ENCODE measurements around the gene TMEM17. TPM values are rescaled to one million over a fixed set of nuclear protein-coding genes. Genes with fewer than 3 reads are reported as not detected.
A peak's percentile ranks its signal among the peaks of the same experiment; 100 is the strongest.
"Not testable (repeated sequence)": the region's sequence is repeated elsewhere in the genome, so short reads cannot be mapped to it uniquely, and the experiment has no call there.

Gene TMEM17
- total RNA-seq, 2 donors from 2014 or later = 2.3 to 3.3 TPM

DNA sequence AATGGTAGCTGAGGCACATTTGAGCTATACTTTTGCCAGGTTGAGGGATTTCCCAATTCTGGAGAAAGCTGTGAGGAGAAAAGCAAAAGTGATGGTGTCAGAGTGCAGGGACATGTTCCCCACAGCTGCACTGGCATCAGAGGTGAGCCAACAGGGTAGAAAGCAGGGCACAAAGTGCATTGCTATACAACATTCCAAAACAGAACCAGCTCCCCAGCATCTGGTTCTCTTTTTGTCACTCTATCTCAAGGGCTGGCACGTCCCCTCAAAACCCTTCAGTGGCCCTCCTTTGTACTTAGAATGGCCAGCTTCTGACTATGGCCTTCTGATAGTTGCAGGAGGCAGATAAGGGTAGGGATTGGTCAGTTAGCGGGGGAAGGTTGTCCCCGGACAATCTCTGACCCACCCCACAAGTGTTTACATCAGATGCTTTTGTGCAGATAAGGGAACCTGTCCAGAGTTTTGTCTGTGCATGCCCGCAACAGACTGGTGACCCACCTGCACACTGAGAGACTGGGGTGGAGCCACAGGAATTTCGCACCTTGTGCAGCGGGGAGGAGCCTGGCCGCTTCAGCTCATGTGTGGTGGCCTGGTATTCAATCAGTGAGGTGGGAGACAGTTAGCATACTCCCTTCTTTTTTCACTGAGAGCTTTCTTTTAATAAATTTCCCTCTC, 31.0 kb upstream of the TMEM17 start:
- no peak for TF ChIP-seq POLR2A (IDR thresholded peaks at IDR 0.05)
- TF ChIP-seq, protein P1, sequence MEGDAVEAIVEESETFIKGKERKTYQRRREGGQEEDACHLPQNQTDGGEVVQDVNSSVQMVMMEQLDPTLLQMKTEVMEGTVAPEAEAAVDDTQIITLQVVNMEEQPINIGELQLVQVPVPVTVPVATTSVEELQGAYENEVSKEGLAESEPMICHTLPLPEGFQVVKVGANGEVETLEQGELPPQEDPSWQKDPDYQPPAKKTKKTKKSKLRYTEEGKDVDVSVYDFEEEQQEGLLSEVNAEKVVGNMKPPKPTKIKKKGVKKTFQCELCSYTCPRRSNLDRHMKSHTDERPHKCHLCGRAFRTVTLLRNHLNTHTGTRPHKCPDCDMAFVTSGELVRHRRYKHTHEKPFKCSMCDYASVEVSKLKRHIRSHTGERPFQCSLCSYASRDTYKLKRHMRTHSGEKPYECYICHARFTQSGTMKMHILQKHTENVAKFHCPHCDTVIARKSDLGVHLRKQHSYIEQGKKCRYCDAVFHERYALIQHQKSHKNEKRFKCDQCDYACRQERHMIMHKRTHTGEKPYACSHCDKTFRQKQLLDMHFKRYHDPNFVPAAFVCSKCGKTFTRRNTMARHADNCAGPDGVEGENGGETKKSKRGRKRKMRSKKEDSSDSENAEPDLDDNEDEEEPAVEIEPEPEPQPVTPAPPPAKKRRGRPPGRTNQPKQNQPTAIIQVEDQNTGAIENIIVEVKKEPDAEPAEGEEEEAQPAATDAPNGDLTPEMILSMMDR (IDR thresholded peaks at IDR 0.05) = no peak
- Histone ChIP-seq H3K4me3 (no peak overlapping the region), H3K4me1 (peaks cover 36% of the 10 kb centered on the region), H3K36me3 (replicated peaks in 1 of 2; ENCODE audit: insufficient read depth in 1 of 2, low read depth in 2 of 2) (no peaks in the 10 kb centered on the region), H3K27me3 (no peaks in the 10 kb centered on the region), H3K9me3 (no peaks in the 10 kb centered on the region), H3K27ac (no peak overlapping the region)
- 90 to 91% methylated on average over 7 of the region's 7 CpGs for WGBS, 2 donors
- intact Hi-C loops (cut with DNase I) = no loop called here
- DNase-seq (no peak), ATAC-seq (no peak)

DNA sequence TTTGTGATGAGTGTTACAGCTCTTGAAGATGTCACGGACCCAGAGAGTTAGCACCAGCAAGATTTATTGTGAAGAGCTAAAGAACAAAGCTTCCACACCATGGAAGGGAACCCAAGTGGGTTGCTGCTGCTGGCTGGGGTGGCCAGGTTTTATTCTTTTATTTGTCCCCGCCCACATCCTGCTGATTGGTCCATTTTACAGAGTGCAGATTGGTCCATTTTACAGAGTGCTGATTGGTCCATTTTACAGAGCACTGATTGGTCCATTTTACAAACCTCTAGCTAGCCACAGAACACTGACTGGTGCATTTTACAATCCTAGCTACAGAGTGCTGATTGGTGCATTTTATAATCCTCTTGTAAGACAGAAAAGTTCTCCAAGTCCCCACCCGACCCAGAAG, 29.5 kb upstream of the TMEM17 start:
- ATAC-seq; DNase-seq; H3K36me3 ChIP-seq (replicated peaks in 1 of 2; ENCODE audit: insufficient read depth in 1 of 2, low read depth in 2 of 2); H3K27ac ChIP-seq; intact Hi-C loops (cut with DNase I); H3K4me3 ChIP-seq; H3K27me3 ChIP-seq; H3K9me3 ChIP-seq: not testable (repeated sequence)
- peaks cover 23% of the 10 kb centered on the region for H3K4me1 ChIP-seq
- 79 to 88% methylated on average over 3 of the region's 3 CpGs for WGBS, 2 donors

DNA sequence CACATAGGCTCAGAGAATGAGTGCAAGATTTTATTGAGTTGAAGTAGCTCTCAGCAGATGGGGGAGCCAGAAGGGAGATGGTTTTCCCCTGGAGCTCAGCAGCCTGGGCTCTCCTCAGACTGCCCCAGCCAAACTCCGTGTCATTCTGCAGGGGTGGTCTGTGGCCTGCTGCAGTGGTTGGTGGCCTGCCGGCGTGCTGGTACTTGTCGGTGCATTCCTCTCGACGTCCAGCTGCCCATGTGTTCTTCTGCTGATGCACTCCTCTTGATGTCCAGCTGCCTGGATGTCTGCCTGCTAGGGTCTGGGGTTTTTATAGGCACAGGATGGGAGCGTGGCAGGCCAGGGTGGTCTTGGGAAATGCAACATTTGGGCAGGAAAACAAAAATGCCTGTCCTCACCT, 25.6 kb upstream of the TMEM17 start:
- Histone ChIP-seq H3K27me3 (no peaks in the 10 kb centered on the region), H3K27ac (no peak overlapping the region), H3K4me1 (peaks cover 14% of the 10 kb centered on the region), H3K9me3 (no peaks in the 10 kb centered on the region), H3K36me3 (replicated peaks in 1 of 2; ENCODE audit: insufficient read depth in 1 of 2, low read depth in 2 of 2) (no peaks in the 10 kb centered on the region), H3K4me3 (no peak overlapping the region)
- DNase-seq (no peak), ATAC-seq (no peak)
- no peak for TF ChIP-seq POLR2A (IDR thresholded peaks at IDR 0.05)
- TF ChIP-seq, protein P1 (IDR thresholded peaks at IDR 0.05) = no peak
- WGBS, 2 donors = 91 to 100% methylated on average over 1 to 7 of the region's 7 CpGs
- intact Hi-C loops (cut with DNase I) = no loop called here

DNA sequence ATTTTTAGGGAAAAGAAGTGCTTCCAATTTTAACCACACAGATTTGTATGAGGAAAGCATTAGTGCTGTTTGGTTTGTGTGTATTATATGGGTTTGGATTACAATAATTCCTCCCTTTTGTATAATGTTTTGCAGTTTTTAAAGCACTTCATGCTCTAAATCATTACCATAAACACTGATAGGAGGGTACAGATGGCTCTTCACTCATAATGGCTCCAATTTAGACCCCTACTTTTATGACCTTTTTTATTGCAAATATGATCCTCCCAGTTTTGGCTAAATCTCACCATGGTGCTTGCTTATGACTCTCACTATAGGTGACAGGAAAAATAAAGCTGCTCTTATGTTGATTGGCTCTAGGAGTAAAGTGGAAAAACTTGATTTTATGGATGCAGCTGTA, 23.8 kb upstream of the TMEM17 start:
- no peaks in the 10 kb centered on the region for H3K27me3 ChIP-seq
- intact Hi-C loops (cut with DNase I) = no loop called here
- no peak overlapping the region for H3K27ac ChIP-seq
- ATAC-seq (no peak), DNase-seq (no peak)
- TF ChIP-seq POLR2A (IDR thresholded peaks at IDR 0.05) = no peak
- TF ChIP-seq, protein P1 (IDR thresholded peaks at IDR 0.05) = no peak
- H3K4me3 ChIP-seq = no peak overlapping the region
- H3K4me1 ChIP-seq = peaks cover 29% of the 10 kb centered on the region
- no peaks in the 10 kb centered on the region for H3K9me3 ChIP-seq
- H3K36me3 ChIP-seq (replicated peaks in 1 of 2; ENCODE audit: insufficient read depth in 1 of 2, low read depth in 2 of 2) = no peaks in the 10 kb centered on the region

DNA sequence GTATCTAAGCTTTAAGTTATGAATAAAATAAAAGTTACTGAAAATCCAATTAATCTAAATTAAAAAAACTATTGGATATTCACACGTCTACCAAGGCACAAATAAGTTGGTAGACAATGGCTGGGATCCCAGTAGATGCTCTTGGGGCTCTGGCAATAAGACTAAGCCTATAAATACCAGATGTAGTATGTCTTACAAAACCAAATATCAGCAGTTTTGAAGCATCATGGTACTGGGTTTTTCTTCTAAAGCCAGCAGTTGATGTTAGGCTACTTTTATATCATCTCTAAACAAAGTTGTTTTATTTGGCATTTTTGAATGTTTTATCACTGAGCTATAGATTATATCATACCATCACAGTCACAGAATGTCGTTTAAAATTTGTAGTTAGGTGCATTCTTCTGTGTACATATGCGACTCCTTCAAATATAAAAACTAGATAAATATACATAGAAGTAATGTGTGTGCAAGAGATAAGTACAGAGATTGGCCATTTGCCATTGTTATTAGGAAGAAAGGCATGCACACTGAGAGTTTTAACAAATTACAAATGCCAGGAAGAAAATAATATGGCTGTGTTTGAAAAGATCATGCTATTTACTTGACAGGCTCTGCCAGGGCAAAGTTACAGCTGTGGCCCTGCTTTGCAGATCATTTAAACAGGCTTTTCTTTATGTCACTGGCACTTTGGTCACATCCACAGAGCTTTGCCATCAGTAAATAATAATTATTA, 21.6 kb upstream of the TMEM17 start:
- H3K4me3 ChIP-seq = no peak overlapping the region
- H3K9me3 ChIP-seq = no peaks in the 10 kb centered on the region
- intact Hi-C loops (cut with DNase I) = no loop called here
- H3K27ac ChIP-seq = peak overlapping the region in 1 of 4 donors; percentile 25
- WGBS, 2 donors = 32 to 42% methylated on average over 3 of the region's 3 CpGs
- TF ChIP-seq, protein P1 (IDR thresholded peaks at IDR 0.05) = no peak
- TF ChIP-seq POLR2A (IDR thresholded peaks at IDR 0.05) = no peak
- DNase-seq = no peak
- H3K4me1 ChIP-seq = peaks cover 40% of the 10 kb centered on the region
- ATAC-seq = no peak
- H3K36me3 ChIP-seq (replicated peaks in 1 of 2; ENCODE audit: insufficient read depth in 1 of 2, low read depth in 2 of 2) = no peaks in the 10 kb centered on the region
- no peaks in the 10 kb centered on the region for H3K27me3 ChIP-seq
